Measurements from ENCODE around the gene ZNF93. TPM values are rescaled to one million over a fixed set of nuclear protein-coding genes. Genes with fewer than 3 reads are reported as not detected.

Gene ZNF93
- 2.2 and 5.1 TPM in 2 replicates for total RNA-seq

DNA sequence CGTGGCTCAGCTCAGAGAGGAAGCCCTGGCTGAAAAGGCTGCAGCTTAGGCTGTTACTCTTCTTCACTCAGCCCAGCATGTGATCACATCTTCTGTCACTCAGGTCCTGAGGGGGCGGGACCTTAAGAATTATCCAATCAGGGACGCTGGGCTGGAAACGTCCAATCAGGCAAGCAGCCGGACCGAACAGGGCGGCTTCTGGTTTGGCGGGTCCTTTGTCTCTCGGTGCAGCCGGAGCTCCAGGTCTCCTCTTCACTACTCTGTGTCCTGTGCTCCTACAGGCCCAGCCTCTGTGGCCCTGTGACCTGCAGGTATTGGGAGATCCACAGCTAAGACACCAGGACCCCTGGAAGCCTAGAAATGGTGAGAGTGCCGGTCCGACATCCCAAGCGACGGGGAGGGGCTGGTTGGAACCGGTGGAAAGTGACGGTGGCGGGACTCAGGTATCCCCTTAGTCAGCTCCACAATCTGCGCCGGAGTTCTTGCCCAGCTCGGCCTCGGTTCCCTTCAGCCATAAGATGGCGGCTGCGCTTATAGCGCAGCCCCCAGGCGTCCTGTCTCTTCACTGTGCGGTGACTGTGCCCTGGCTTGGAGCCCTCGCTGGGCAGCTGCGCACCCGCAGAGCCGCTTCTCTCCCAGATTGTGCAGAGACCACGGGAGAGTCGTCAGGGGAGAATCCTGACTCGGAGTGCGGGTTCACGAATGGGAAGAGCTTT is at the start of gene ZNF93:
Gene ZNF93 (plus strand): TSS at position 218 of the 716 bp plus-strand sequence. CDS start 143 bp downstream, at position 361.

DNA sequence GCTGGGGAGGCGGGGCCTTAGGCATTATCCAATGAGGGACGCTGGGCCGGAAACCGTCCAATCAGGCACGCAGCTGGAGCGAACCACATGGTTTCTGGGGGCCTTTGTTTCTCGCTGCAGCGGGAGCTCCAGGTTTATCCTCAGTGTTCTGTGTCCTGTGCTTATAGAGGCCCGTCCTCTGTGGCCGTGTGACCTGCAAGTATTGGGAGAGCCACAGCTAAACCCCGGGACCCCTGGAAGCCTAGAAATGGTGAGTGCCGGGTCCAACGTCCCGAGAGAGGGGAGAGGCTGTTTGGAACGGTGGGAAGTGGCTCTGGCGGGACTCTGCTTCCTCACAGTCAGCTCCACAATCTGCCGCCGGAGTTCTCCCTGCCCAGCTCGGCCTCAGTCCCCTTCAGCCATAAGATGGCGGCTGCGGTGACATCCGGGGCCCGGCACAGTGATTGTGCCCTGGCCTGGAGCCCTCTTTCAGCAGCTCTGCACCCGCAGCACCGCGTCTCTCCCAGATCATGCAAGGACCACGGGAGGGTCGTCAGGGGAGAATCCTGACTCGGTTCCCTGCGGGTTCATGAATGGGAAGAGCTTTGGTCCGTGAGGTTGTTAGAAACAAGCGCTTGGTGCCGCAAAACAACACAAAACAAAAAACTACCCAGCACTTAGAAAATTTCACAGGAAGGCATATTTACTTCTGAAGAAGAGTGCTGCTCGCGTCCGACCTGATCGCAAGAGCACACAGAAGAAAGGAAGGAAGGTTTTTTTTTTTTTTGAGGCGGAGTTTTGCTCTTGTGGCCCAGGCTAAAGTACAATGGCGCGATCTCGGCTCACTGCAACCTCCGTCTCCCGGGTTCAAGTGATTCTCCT is 34.8 kb upstream of the ZNF93 start, which contains the start of gene ZNF253:
Gene ZNF253 (plus strand): TSS at position 133 of the 861 bp plus-strand sequence. CDS start 115 bp downstream, at position 248.

Other genes starting within 250 kb of the ZNF93 start
- 42.8 and 114 TPM in 2 replicates for gene ATP13A1, start 237.3 kb upstream of the ZNF93 start, total RNA-seq
- gene ZNF101, start 232.1 kb upstream of the ZNF93 start, total RNA-seq = 4.6 and 7.1 TPM in 2 replicates
- gene ZNF14, start 167.8 kb upstream of the ZNF93 start, total RNA-seq = 5.8 and 7.9 TPM in 2 replicates
- 11.4 and 20.7 TPM in 2 replicates for gene ZNF506, start 79.2 kb upstream of the ZNF93 start, total RNA-seq
- gene ZNF253, start 35.1 kb upstream of the ZNF93 start, total RNA-seq = 2.5 and 2.8 TPM in 2 replicates
- 3.0 and 3.8 TPM in 2 replicates for gene ZNF682, start 138.6 kb downstream of the ZNF93 start, total RNA-seq
- 1.3 and 3.5 TPM in 2 replicates for gene ZNF90, start 177.1 kb downstream of the ZNF93 start, total RNA-seq

Data from smooth muscle cell of trachea (primary cell).